OCI-LY7 (cell line): ENCODE data around the gene CDCA5. TPM values are rescaled to one million over a fixed set of nuclear protein-coding genes. Genes with fewer than 3 reads are reported as not detected.

Experiments used
- BruUV-seq: library from RNA; stranded (reverse); fragments of 400-500 nt; replicated peaks from 2 replicates; lab custom pipeline; 2021; lab: Mats Ljungman, UMichigan
- CTCF ChIA-PET: fragments of 300-600 bp; sonication (Branson Sonifier 250); formaldehyde crosslinking; loops from one replicate; lab custom pipeline; 2022; ENCODE audit warnings: antibody characterized with exemption; ENCODE audit not compliant: unreplicated experiment; lab: Charles Lee
- POLR2A ChIA-PET: fragments of 300-600 bp; sonication (Branson Sonifier 250); formaldehyde crosslinking; loops from one replicate; lab custom pipeline; 2022; ENCODE audit warnings: antibody characterized with exemption; lab: Charles Lee
- DNase-seq: peaks from one replicate; pipeline ENCODE4 v3.0.0-alpha.2; 2015; ENCODE audit warnings: low spot score
- H2AFZ ChIP-seq: fragments of 200-600 bp; sonication (generic), shearing (Covaris generic); 2 replicates; pipeline ENCODE4 v1.6.1; 2014; ENCODE audit warnings: mild to moderate bottlenecking, antibody characterized with exemption, low read length, moderate library complexity
- H3K27ac ChIP-seq: fragments of 200-600 bp; sonication (generic); 2 replicates; pipeline ENCODE4 v1.5.1; 2014; ENCODE audit warnings: mixed run types, low read depth, mild to moderate bottlenecking, moderate library complexity, low read length, inconsistent platforms; ENCODE audit not compliant: poor library complexity, severe bottlenecking
- H3K36me3 ChIP-seq: fragments of 200-600 bp; sonication (generic); 2 replicates; pipeline ENCODE4 v1.6.1; 2014; ENCODE audit warnings: mild to moderate bottlenecking, antibody characterized with exemption, low read length, moderate library complexity, mixed read lengths; ENCODE audit not compliant: insufficient read depth
- H3K4me1 ChIP-seq: fragments of 200-600 bp; sonication (generic); 2 replicates; pipeline ENCODE4 v1.5.1; 2014; ENCODE audit warnings: mild to moderate bottlenecking, low read length; ENCODE audit not compliant: insufficient read depth, poor library complexity, severe bottlenecking
- H3K4me2 ChIP-seq: fragments of 200-600 bp; sonication (generic); 2 replicates; pipeline ENCODE4 v1.6.1; 2014; ENCODE audit warnings: mild to moderate bottlenecking, low read length
- H3K4me3 ChIP-seq: fragments of 200-600 bp; sonication (generic); 2 replicates; pipeline ENCODE4 v1.5.1; 2014; ENCODE audit warnings: mild to moderate bottlenecking, low read depth, low read length; ENCODE audit not compliant: poor library complexity, severe bottlenecking
- H3K79me2 ChIP-seq: fragments of 200-600 bp; sonication (generic); 2 replicates; pipeline ENCODE4 v1.6.1; 2016; ENCODE audit warnings: low read depth, mild to moderate bottlenecking, low read length, moderate library complexity, mixed read lengths; ENCODE audit not compliant: insufficient read depth
- H3K9me2 ChIP-seq: fragments of 200-600 bp; sonication (generic); 2 replicates; pipeline ENCODE4 v1.6.1; 2016; ENCODE audit warnings: mild to moderate bottlenecking, low read length, mixed read lengths; ENCODE audit not compliant: insufficient read depth
- H3K9me3 ChIP-seq: fragments of 200-600 bp; sonication (generic); 2 replicates; pipeline ENCODE4 v1.6.1; 2014; ENCODE audit warnings: mild to moderate bottlenecking, mixed run types, low read length, mixed read lengths
- H4K20me1 ChIP-seq: fragments of 200-600 bp; sonication (generic); 2 replicates; pipeline ENCODE4 v1.6.1; 2014; ENCODE audit warnings: mild to moderate bottlenecking, antibody characterized with exemption, low read length, moderate library complexity, mixed read lengths; ENCODE audit not compliant: insufficient read depth
- EZH2phosphoT487 ChIP-seq: fragments of 200-600 bp; sonication (generic); IDR thresholded peaks from 2 replicates; pipeline ENCODE4 v1.6.1; 2018; ENCODE audit warnings: low read depth, borderline replicate concordance, mild to moderate bottlenecking, mixed run types, antibody characterized with exemption, low read length, moderate library complexity, mixed read lengths
- intact Hi-C: fragments of 100-400 bp; cut with micrococcal nuclease; formaldehyde crosslinking; loops from one replicate; pipeline ENCODE4 v1.10.0; 2022; ENCODE audit not compliant: unreplicated experiment
- total RNA-seq, 2 experiments: library from RNA; depleted of rRNA in 1 of 2; stranded (reverse); fragments of >200 nt in 1 of 2; shearing (Covaris generic) in 1 of 2; gene quantifications; 2 replicates each; pipeline ENCODE4 v1.2.3, GENCODE V29; 2014 to 2022
- TF ChIP-seq, protein P1 (sequence below): fragments of 200-600 bp; sonication (generic); conservative IDR thresholded peaks from 2 replicates; pipeline ENCODE4 v1.5.1; 2014; ENCODE audit warnings: mild to moderate bottlenecking, antibody characterized with exemption, low read length, moderate library complexity, mixed read lengths

Gene CDCA5
- total RNA-seq, 2 experiments from 2014 or later: 135 to 151 TPM

DNA sequence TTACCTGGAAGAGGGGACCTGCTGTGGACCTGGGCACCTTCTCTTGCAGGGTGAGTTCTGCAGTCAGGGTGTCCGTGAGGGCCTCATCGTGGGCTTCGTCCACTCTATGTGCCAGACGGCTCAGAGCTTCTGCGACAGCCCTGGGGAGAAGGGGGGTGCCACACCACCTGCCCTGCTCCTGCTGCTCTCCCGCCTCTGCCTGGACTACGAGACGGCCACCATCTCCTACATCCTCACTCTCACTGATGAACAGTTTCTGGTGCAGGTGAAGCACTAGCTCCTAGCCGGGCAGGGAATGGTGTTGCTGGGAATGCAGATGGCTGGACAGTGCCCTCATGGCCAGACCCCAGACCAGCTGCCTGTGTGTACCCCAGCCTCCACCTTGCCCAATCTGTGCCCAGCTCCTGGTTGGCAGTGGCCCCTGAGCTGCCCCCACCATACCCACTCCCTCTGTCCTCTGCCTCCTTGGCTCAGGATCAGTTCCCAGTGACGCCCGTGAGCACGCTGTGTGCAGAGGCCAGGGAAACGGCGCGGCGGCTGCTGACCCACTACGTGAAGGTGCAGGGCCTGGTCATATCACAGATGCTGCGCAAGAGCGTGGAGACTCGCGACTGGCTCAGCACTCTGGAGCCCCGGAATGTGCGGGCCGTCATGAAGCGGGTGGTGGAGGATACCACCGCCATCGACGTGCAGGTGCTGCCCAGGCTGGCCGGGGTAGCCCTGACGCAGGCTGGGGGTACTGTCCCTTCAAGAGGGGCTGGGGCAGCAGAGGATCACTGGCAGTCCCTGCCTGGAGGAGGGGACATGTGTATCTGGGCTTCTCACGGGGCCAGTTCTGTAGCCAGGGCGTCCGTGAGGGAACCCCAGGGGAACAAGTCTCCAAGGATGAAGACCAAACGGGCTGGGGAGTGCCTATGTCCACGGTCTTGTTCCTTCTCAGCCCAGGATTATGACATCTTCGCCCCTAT, 25.7 kb upstream of the CDCA5 start:
- H3K9me2 ChIP-seq: no peaks in the 10 kb centered on the region
- ChIA-PET POLR2A (interaction anchor here (1.2 to 2.2 kb wide), 2 partner anchors 11 to 26 kb away, joined by 3 to 14 read pairs; no protein-coding TSS in a partner anchor), CTCF (interaction anchor here (0.5 kb wide), 1 partner anchor 99 kb away, joined by 3 read pairs; no protein-coding TSS in a partner anchor)
- TF ChIP-seq EZH2phosphoT487: no peak
- TF ChIP-seq, protein P1, sequence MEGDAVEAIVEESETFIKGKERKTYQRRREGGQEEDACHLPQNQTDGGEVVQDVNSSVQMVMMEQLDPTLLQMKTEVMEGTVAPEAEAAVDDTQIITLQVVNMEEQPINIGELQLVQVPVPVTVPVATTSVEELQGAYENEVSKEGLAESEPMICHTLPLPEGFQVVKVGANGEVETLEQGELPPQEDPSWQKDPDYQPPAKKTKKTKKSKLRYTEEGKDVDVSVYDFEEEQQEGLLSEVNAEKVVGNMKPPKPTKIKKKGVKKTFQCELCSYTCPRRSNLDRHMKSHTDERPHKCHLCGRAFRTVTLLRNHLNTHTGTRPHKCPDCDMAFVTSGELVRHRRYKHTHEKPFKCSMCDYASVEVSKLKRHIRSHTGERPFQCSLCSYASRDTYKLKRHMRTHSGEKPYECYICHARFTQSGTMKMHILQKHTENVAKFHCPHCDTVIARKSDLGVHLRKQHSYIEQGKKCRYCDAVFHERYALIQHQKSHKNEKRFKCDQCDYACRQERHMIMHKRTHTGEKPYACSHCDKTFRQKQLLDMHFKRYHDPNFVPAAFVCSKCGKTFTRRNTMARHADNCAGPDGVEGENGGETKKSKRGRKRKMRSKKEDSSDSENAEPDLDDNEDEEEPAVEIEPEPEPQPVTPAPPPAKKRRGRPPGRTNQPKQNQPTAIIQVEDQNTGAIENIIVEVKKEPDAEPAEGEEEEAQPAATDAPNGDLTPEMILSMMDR: no peak
- peaks cover 30% of the 10 kb centered on the region for H3K36me3 ChIP-seq
- intact Hi-C loops: loop anchor here (1.0 to 10.0 kb wide), 5 partner anchors 72 to 335 kb away; partner anchors contain the start of genes CAPN1, CDC42EP2 and SF1
- DNase-seq: no peak
- no peaks in the 10 kb centered on the region for H3K9me3 ChIP-seq
- H3K79me2 ChIP-seq: no peaks in the 10 kb centered on the region; the same call in 1 of the 2 replicates
- H4K20me1 ChIP-seq: peaks cover 8% of the 10 kb centered on the region; the same call in 1 of the 2 replicates
- BruUV-seq: no TSS peak
- H3K27ac ChIP-seq: no peak overlapping the region
- peaks cover 41% of the 10 kb centered on the region for H3K4me1 ChIP-seq
- no peak overlapping the region for H2AFZ ChIP-seq
- no peak overlapping the region for H3K4me3 ChIP-seq
- no peak overlapping the region for H3K4me2 ChIP-seq

DNA sequence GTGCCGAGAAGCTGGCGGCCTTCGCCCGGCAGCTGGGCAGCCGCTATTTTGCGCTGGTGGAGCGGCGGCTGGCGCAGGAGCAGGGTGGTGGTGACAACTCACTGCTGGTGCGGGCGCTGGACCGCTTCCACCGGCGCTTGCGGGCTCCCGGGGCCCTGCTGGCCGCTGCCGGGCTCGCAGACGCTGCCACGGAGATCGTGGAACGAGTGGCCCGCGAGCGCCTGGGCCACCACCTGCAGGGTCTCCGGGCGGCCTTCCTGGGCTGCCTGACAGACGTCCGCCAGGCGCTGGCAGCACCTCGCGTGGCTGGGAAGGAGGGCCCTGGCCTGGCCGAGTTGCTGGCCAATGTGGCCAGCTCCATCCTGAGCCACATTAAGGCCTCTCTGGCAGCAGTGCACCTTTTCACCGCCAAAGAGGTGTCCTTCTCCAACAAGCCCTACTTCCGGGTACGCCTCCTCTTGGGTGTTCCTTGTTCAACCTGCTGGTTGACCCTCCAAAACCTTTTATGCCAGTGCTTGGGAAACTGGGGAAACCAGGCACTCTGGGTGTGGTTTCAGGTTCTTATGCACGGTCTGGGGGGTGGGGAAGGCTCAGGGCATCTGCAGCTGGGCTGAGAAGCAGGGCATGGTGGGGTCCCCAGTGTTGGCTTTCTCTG, 24.8 kb upstream of the CDCA5 start:
- H3K4me3 ChIP-seq: no peak overlapping the region
- intact Hi-C loops: no loop called here
- no peak overlapping the region for H3K27ac ChIP-seq
- peaks cover 8% of the 10 kb centered on the region; the same call in 1 of the 2 replicates for H4K20me1 ChIP-seq
- no TSS peak for BruUV-seq
- no peaks in the 10 kb centered on the region for H3K9me2 ChIP-seq
- no peak overlapping the region for H3K4me2 ChIP-seq
- DNase-seq: no peak
- peaks cover 25% of the 10 kb centered on the region for H3K36me3 ChIP-seq
- POLR2A ChIA-PET: no interaction called here
- no peaks in the 10 kb centered on the region for H3K9me3 ChIP-seq
- peaks cover 38% of the 10 kb centered on the region for H3K4me1 ChIP-seq
- no peaks in the 10 kb centered on the region; the same call in 1 of the 2 replicates for H3K79me2 ChIP-seq
- no peak for TF ChIP-seq EZH2phosphoT487
- TF ChIP-seq, protein P1: no peak
- no peak overlapping the region for H2AFZ ChIP-seq
- CTCF ChIA-PET: no interaction called here
